Stimulated activated CD4-positive, alpha-beta T cell treated with anti-CD3 and anti-CD28 coated beads, Interleukin-15, amount 100 ng/mL, for 48 hours (primary cell): ENCODE results near the gene ZBTB48.

Experiments used
- DNase-seq, 2 donors: peaks; one replicate each; pipeline ENCODE4 v3.0.0-alpha.2; 2020; ENCODE audit warnings: low read depth in 2 of 2

ZBTB48 gene

DNA sequence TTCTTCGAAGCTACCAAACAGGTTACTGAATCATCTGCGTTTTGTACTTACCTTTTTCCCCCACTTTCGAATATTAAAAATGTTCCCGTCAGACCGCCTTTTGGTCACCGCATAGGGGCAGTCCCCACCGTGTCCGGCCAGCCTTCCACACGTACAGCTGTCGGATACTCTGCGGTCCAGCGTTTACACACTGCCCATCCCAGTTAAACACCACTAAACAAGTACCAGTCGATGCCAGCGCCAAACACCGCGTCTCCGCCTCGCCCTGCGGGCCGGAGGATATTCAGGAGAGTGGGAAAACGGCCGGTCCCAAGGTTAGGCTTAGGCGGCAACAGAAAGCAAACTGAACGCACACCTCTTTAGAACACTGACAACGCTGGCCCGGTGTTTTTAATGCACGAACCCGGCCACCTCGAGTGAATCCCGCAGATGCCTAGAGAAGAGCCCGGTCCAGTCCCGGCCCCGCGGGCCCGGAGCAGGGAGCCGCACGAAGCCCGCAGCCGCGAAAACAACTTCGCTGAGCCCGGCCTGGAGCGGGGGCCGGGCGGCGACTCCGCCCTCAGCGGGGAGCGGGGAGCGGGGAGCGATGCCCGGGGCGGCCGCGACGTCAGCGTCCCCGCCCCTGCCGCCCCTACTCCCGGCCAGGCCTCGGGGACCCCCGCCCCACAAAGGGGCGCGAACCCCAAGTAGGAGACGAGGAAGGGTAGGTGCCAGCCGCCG is 33.0 kb downstream of the ZBTB48 start:
- no peak for DNase-seq

DNA sequence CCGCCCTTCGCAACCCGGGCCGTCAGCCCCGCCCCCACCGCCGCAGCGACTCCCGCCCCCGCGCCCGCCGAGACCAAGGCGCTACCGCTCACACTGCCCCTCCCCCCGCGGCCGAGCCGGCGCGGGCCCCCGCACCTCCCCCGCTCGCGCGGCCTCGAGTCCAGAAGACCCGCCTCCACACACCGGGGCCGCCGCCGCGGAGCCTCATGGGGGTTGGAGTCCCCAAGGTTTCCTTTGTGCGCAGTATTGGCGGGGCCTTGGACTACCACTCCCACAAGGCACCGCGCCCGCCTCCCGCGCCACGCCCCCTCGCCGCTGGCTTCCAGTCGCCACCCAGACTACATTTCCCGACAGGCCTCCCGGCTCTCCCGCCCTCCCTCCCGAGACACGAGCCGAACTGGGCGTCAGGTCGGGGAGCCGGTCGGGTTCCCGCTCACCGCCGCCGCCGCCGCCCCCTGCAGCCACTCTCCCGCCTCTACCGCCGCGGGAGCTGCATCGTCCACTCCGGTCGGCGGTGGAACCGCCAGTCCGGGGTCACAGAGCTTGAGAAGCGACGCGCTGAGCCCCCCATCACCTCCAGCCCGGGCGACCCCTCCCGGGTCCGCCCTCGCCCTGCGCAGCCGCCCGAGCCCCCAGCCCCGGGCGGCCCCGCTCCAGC is 33.7 kb downstream of the ZBTB48 start, which contains the start of gene PHF13:
Gene PHF13, plus strand, starts transcription at position 371 of the 658 bp plus-strand sequence. CDS start 336 bp downstream, outside the sequence.
- peak; percentile 99 to 100 for DNase-seq

DNA sequence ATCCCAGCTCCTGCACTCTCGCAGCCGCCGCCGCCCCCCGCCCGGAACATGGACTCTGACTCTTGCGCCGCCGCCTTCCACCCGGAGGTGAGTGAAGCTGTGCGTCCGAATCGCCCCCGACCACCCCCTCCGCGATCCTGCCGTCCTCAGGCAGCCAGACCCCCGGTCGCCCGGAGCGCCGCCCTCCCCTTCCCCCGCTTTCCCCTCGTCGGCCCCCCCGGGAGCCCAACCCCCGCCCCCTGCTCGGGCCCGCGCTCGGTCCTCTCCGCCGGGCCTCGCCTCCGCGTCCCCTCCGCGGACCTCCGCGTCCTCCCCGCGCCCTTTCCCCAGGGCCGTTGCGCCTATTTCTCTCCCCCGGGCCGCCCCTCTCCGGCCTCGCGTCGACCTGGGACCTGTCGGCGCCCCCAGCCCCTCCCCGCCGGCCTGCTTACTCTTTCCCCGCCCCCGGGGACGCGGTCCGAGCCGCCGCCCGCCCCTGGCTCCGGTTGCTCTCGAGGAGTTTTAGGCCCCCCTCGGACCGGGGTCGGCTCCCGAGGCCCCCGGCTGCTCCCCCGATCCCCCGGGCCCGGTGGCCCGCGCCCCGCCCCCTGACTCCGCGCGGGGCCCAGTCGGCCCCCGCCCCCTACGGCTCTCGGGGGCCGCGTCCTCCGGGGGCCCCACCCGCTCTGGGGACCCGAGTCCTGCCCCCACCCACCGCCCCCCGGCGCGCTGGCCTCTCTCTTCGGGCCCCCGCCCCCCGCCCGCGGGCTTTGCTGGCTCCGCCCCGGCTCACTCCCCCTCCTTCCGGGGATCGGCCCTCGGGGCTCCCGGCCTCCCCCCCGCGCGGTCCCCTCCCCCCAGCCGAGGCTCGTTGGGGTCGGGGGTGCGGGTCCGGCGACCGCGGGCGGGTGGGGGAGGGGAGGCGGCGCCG is 34.5 kb downstream of the ZBTB48 start:
- peak; percentile 25 to 44 for DNase-seq

DNA sequence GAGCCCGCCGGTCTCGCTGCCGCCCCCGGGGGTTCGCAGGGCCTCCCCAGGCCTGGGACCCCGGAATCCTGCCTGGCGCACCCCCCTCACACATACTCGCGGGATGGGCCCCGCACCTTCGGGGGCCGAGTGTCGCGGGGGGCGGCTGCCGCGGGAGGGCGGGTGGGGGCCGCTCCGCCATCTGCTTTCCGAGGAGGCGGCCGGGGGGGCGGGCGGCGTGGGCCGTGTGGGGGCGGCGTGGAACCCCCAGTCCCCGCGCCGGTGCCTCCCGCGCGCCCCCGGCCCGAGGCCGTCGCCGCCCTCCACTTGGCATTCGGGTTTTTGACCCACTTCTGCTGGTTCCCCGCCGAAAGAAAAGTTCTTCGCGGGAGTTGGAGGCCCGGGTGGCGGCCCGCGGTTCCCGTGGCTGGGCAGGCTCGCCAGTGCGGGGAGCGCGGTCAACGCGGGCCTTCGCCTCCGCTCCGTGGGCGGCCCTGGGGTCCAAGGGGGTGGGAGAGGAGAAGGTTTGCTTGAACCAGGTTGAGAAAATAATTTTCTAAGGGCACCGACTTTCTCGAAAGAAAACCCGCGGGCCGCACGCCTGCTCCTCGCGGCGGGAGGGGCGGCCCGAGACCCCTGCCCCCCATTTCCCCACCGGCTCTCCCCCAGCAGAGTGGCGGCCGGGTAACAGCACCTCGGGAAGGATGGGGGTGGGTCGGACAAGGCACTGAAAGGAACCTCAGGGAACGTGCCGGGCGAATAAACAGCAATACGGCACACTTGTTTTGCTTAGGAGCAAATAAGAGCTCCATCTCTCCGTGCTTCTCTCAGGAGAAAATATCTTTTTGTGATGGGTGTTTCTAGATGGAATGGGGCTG is 35.4 kb downstream of the ZBTB48 start:
- no peak for DNase-seq

DNA sequence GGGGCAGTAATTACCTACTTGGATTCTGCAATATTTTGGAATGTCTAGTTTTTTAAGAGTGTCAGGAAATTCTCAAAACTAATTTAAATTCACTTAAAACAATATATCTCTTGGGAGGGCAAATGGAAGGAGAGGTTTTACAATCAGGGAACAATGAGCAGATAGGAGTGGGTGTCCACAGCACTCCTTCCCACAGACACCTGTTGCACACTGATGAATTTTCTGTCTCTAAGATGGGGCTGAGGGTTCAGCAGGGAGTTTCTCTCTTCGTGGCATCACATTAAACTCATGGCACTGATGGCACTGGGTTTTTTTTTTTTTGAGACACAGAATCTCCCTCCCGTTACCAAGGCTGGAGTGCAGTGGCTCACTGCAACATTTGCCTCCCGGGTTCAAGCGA is 39.3 kb downstream of the ZBTB48 start:
- no peak for DNase-seq

DNA sequence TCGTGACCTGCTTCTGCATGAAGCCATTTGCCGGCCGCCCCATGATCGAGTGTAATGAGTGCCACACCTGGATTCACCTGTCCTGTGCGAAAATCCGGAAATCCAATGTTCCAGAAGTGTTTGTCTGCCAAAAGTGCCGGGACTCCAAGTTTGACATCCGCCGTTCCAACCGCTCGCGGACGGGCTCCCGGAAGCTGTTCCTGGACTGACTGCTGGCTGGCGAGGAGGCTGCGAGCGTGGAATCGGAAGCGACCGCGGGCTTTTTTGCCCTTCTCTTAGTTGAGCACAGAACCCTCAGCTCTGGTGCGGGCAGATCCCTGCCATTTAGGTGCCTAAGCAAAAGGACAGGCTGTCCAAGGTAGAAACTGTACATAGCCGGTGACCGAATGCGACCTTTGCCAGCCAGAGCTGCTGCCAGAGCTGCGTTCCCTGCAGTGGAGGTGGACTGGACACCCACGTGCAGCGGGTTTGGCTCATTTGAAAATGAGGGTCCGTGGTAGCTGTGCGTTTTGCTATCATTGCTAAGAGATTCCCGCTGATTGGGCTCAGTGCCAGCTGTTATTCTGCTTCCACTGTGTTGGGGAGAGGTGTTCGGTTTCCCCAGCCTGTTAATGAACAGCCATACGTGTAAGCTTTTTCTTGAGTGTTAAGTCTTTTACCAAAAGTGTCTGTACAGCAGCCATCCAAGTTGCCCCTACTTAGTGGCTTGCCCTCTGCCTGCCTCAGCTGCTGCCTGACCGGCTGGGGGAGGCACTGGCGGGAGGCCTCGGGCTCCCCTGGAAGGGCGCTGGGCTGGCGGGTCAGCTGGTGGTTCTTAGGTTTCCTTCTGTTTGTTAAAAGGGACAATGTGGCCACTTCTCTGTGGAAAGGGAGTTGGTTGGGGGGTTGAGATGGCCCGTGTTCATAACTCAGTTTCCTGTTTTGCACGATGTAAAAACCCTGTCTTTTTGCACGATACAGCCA is 41.9 kb downstream of the ZBTB48 start:
- DNase-seq = no peak

DNA sequence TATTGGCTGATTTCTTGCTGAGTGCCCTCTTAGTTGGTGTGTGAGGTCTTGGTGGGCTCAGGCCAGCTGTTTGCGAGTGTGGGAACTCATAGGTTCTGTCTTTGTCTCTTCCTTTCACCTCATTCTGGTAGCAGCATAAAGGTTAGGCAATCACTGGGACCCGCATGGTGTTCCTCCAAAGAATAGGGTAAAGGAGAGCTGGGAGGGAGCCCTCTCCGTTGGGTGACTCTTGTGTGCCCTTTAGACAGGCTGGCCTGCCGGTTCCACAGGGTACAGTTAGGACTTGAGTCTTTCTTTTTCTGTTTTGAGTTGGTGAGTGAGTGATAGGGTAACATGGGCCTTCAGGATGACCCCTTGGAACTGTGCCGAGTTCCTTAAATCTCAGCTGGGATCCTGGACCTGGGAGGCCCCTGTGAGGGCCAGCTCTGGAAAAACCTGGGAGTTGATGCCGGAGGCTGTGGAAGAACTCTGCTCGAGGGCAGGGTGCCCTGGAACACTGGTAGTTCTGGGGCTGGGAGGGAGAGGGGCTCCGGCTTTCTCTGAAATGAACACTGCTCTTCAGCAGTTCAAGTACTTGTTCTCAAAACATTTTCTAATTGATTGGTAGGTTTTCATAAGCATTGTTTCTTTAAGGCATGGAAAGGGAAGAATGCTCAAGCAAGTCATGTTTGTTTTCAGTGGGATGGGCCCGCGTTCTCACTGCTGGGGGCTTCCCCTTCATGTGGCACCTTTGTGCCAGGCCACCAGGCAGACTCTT is 42.8 kb downstream of the ZBTB48 start:
- no peak for DNase-seq

DNA sequence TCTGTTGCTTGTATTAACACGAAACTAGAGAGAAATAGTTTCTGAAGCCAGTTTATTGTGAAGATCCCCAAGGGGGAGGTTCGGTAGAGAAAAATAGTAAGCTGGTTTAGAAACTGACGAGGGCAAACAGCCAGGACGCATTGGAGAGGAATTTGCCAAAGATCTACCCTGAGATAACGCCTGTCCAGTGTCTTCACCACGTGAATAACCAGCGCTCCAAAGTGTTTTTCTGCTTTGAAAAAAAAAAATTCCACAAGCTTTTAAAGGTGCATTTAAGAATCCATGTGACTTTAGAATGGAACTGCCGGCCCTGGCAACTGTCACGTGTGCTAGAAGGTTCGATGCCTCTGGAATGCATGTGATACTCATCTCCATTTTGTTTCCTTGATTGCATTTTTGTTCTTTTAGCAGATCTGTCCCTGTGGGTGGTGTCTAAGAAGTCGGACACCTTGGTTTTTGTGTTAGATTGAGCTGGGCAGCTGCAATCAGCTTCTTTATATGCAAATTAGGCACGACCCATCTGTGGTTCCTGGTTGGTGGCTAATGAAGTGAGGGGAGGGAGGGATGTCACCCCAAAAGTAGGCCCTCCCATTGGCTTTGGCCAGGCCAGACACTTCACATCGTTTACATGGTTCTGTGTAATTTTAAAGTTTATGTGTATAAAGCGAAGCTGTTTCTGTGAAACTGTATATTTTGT is 43.6 kb downstream of the ZBTB48 start:
- no peak for DNase-seq

DNA sequence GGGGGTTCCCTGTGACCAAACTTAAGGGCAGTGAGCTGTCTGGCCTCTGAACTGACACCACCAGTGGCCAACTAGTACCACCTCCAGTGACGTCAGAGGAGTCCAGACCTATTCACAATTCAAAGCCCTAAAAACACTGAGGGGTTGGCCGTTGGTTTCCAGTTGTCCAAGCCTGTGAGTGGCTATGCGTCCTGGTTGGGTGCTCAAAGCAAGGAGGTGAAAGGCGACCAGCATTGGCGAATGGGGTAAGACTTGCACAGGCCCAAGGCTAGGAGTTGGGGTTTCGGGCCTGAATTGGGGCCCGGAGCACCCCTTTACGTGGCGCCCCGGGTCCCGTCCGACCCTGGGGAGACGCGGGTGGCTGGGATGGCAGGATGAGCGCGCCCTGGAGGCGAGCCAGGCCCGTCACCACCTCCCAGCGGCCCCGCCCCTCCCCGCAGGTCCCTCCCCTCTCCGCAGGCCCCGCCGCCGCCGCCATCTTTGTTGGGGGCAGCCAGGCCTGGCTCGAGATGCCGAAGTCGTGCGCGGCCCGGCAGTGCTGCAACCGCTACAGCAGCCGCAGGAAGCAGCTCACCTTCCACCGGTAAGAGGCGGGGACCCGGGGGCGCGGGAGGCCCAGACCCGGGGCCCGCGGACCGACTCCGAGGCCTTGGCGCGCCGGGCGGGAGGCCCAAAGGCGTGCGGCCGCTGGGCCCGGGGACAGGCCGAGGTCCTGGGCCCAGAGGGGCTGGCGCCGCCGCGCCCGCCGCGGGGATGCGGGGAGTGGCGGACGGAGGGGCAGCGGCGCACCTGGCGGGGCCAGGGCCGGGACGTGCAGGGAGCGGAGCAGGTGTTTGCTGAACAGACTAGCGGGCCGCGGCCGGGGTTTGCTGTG is 45.2 kb downstream of the ZBTB48 start, which contains the start of gene THAP3:
Gene THAP3, plus strand, starts transcription at position 159 of the 874 bp plus-strand sequence. Its CDS starts 351 bp downstream, at position 510.
- peak; percentile 77 to 85 for DNase-seq

DNA sequence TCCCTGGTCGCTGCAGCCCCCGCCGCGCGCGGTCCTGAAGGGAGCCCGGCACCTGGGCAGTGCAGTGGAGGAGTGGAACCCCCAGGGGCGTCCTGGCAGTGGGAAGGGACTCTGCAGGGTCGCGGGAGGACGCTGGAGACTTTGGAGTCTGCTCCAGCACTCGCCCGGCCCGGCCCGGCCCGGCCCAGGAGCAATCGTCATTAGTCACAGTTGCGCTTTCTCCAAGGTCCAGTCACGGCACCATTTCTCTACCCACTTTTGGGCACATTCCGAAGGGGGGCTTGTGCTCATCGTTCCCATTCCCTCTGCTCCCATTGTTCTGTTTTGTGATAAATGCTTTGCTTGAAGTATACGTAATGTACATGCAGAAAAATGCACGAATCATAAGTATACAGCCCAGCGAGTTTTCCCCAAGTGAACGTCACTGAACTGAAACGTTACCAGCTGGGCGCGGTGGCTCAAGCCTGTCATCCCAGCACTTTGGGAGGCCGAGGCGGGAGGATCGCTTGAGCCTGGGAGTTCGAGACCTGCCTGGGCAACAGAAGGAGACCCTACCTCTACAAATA is 45.9 kb downstream of the ZBTB48 start:
- no peak for DNase-seq

DNA sequence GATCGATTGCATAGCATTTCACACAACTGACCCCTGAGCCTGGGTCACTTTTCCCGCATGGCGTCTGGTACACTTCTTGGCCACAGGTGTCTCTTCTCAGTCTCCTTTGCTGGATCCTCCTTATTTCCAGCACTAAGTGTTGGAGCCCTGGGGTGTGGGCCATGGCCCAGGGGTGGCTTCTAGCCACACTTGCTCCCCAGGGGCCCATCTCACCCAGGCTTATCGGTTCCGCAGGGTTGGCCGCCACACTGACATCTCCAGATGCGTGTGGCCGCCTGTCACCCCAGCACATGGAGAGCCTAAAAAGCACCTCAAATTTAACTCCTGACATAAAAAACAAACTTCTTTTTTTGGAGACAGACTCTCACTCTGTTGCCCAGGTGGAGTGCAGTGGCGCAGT is 47.2 kb downstream of the ZBTB48 start:
- DNase-seq = no peak

DNA sequence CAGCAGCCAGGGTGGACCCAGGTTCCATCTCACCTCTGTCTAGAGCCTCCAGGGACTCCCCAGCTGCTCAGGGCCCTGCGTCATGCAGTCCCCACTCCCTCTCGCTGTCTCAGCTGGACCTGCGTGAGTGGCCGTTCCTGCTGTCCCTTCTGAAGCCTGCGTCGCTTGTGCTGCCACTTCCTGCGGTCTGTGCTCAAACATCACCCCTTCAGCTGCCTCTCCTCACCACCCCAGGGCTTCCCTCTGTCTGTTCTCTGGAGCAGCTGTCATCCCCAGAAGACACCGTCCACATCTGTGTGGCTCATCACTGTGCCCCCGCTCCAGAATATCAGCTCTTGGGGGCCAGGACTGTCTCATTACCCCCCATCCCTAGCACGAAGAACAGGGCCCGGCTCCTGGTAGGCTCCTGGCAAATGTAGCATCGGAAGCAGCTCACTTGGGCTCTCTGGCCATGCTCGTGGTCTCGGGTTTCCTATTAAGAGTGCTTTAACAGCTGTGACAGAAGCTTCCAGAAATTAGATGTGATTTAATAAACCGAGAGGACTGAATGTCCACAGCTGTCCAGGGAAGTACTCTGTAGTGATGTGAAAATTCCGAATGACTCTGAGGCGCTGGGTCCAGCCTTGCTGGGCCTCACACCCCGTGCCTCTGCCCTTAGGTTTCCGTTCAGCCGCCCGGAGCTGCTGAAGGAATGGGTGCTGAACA is 48.2 kb downstream of the ZBTB48 start:
- no peak for DNase-seq

DNA sequence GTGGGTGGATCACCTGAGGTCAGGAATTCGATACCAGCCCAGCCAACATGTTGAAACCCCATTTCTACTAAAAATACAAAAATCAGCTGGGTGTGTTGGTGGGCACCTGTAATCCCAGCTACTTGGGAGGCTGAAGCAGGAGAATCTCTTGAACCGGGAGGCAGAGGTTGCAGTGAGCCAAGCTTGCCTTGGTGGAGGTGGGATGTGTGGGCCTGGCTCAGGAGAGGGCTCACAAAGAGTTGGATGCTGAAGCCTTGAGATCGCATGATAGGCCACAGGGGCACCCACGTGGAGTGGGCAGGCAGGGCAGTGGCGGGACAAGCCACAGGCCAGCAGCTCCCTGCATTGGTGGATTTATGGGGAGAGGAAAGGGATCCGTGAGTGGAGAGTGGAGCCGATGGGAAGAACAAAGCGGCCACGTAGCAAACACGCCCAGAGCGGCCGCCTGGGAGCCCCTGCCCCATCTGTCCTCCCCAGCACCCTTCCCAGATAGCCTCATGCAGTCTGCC is 49.2 kb downstream of the ZBTB48 start:
- no peak for DNase-seq

DNA sequence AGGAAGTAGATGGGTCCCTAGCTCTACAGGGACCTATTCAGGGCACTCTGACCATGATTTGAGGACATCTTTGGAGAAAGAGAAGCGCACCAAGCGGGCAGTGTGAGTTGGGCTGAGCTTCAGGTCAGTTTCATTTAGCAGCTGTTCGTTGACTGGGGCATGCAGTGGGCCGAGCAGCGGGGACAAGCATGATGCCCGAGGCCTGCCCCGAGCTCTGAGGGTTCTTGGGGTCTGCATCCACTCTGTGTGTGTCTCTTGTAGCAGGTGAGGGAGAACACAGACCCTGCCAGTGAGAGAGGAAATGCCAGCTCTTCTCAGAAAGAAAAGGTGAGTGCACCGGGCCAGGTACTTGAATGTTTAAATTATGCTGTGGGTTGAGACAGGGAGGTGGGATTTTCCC is 50.2 kb downstream of the ZBTB48 start:
- DNase-seq = no peak

DNA sequence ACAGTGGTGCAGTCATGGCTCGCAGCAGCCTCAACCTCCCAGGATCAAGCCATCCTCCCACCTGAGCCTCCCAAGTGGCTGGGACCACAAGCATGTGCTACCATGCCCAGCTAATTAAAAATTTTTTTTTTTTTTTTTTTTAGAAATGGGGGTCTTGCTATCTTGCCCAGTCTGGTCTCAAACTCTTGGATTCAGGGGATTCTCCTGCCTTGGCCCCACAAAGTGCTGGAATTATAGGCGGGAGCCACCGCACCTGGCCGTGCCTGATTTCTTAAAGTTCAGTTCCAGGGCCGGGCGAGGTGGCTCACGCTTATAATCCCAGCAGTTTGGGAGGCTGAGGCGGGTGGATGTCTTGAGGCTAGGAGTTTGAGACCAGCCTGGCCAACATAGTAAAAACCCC is 51.3 kb downstream of the ZBTB48 start:
- DNase-seq = no peak
